BE2C (cell line): ENCODE measurements around the gene SLPI.

ENCODE experiments used
- DNase-seq: peaks from one replicate; pipeline ENCODE4 v3.0.0-alpha.2; 2020
- H3K27me3 ChIP-seq: fragments of 250-450 bp; sonication (Bioruptor Pico); 2 replicates; pipeline ENCODE4 v1.5.1; 2020; ENCODE audit warnings: mild to moderate bottlenecking
- H3K36me3 ChIP-seq: fragments of 250-450 bp; sonication (Bioruptor Pico); 2 replicates; pipeline ENCODE4 v1.5.1; 2020; ENCODE audit warnings: mild to moderate bottlenecking
- H3K4me1 ChIP-seq: fragments of 250-450 bp; sonication (Bioruptor Pico); 2 replicates; pipeline ENCODE4 v1.5.1; 2020
- H3K4me3 ChIP-seq: 2 replicates; pipeline ENCODE4 v1.5.1; 2011; ENCODE audit warnings: low read depth, low read length
- H3K9me3 ChIP-seq: fragments of 250-450 bp; sonication (Bioruptor Pico); 2 replicates; pipeline ENCODE4 v1.5.1; 2020
- TF ChIP-seq, protein P1 (sequence below): IDR thresholded peaks from 2 replicates; pipeline ENCODE4 v1.5.1; 2012; ENCODE audit warnings: mild to moderate bottlenecking, low read depth, low read length

Gene SLPI

DNA sequence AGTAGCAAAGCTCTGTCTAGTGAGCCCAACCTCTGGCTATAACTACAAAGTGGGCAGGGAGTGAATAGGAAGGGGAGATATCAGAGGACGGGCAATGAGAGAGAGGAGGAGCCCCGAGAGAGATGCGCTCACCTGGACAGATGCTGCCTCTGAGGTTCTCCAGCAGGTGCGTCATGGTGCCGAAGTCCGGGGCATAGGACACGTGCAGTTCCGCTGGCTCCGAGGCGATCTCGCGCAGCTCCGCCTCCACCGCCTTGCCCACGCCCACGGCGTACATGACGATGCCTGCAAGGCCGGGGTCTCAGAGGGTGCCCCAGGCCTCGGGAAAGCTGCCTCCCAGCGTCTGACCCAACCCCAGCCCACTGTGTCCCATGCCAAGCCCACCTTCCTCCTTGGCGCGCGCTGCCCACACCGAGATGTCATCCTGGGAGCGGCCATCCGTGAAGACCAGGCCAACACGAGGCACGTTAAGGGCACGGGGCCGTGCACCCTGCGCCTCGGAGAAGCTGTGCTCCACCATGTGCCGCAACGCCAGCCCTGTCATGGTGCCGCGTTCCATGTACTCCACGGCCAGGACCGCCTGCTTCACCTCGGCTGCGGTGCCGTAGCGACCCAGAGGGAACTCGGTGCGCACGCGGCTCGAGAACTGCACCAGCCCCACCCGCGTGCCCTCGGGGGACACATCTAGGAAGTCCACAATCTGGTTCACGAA, 43.6 kb upstream of the SLPI start:
- no peak for DNase-seq
- peaks cover 6% of the 10 kb centered on the region for H3K27me3 ChIP-seq
- H3K4me3 ChIP-seq = no peak overlapping the region
- no peaks in the 10 kb centered on the region for H3K36me3 ChIP-seq
- no peaks in the 10 kb centered on the region for H3K9me3 ChIP-seq
- TF ChIP-seq, protein P1, sequence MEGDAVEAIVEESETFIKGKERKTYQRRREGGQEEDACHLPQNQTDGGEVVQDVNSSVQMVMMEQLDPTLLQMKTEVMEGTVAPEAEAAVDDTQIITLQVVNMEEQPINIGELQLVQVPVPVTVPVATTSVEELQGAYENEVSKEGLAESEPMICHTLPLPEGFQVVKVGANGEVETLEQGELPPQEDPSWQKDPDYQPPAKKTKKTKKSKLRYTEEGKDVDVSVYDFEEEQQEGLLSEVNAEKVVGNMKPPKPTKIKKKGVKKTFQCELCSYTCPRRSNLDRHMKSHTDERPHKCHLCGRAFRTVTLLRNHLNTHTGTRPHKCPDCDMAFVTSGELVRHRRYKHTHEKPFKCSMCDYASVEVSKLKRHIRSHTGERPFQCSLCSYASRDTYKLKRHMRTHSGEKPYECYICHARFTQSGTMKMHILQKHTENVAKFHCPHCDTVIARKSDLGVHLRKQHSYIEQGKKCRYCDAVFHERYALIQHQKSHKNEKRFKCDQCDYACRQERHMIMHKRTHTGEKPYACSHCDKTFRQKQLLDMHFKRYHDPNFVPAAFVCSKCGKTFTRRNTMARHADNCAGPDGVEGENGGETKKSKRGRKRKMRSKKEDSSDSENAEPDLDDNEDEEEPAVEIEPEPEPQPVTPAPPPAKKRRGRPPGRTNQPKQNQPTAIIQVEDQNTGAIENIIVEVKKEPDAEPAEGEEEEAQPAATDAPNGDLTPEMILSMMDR = no peak
- H3K4me1 ChIP-seq = no peaks in the 10 kb centered on the region

DNA sequence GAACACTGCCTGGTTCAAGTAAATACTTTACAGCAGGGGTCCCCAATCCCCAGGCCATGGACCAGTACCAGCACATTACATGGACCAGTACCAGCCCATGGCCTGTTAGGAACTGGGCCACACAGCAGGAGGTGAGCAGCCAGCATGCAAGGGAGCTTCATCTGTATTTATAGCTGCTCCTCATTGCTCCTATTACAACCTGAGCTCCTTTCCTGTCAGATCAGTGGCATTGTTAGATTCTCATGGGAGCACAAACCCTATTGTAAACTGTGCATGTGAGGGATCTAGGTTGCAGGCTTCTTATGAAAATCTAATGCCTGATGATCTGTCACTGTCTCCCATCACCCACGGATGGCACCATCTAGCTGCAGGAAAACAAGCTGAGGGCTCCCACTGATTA, 40.3 kb upstream of the SLPI start:
- Histone ChIP-seq H3K4me1 (no peaks in the 10 kb centered on the region), H3K36me3 (no peaks in the 10 kb centered on the region), H3K9me3 (no peaks in the 10 kb centered on the region), H3K4me3 (no peak overlapping the region), H3K27me3 (peaks cover 11% of the 10 kb centered on the region)
- DNase-seq = no peak
- TF ChIP-seq, protein P1 = no peak

DNA sequence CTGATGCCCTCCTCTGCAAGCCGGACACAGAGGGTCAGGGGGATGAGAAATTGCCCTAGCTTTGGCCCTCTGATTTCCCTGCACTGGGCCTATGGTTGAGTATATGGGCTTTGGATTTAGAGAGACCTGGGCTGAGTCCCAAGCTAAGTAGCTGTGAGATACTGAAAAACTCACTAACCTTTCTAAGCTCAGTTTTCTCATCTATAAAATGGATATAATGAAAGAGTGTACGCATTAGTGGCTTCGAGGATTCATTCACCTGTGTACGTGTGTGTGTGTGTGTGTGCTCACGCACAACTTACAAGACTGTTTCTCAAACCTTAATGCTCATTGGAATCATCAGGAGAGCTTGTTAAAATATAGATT, 39.6 kb upstream of the SLPI start:
- no peaks in the 10 kb centered on the region for H3K4me1 ChIP-seq
- H3K36me3 ChIP-seq = no peaks in the 10 kb centered on the region
- peaks cover 11% of the 10 kb centered on the region for H3K27me3 ChIP-seq
- H3K9me3 ChIP-seq = no peaks in the 10 kb centered on the region
- H3K4me3 ChIP-seq = peak overlapping the region; percentile 63
- TF ChIP-seq, protein P1 = no peak
- no peak for DNase-seq

DNA sequence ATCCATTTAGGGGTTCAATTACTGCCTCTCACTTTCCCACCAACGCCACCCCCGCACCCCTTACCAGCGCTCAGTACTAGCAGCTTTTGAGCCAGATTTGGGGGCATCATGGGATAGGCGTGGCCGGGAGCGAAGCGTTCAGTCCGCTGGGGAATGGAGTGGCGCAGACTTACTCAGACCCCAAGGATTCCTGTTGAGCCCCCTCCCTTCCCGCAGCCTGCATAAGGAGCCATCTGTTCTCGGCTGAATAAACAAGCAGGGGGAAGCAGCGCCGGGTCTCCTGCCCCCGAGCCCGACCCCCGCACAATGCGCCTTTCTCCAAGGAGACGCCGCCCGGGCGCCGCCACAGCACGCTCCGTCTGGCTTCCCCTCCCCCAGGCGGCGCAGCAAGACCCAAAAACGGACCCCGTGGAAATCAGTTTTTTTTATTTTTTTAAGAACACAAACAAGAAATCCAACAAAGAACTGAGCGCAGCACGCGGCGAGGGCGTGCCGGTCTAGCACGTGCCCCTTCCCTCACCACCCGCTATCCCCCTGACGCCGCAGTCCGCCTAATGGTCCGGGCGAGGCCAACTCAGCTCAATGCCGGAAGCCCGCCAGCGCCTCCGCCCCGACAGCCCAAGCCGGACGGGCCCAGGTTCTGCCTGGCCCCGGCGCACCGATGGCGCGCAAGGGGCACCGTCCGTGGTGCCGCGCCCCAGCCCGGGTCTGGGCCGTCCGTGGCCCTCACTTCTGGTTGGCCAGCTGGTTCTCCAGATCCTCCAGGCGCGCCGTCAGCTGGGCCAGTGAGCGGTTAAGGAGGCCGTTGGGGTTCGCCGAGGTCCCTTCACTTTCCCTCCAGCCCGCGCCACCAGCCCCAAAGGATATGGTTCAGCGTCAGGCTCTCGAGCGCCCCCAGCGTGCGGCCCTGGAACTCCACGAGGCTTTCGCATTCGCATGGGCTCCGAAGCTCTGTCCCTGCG, 39.0 kb upstream of the SLPI start:
- Histone ChIP-seq H3K27me3 (peaks cover 11% of the 10 kb centered on the region), H3K4me3 (peak overlapping the region; percentile 63), H3K4me1 (no peaks in the 10 kb centered on the region), H3K9me3 (no peaks in the 10 kb centered on the region), H3K36me3 (no peaks in the 10 kb centered on the region)
- TF ChIP-seq, protein P1 = peak; percentile 91
- peak; percentile 85 for DNase-seq

DNA sequence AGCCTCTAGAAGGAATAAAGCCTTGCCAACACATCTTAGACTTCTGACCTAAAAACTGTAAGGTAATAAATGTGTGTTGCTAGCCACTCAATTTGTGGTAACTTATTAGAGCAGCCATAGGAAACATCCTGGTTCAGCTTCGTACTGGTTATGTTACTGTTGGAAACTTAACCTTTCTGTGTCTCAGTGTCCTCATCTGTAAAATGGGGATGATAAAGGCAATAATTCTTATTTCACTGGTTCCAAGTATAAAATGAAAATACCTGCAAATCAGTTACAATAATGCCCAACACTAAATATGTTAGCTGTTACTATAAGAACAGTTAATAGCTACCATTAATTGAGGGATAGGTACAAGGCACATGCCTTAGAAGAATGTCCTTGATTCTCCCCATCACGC, 38.0 kb upstream of the SLPI start:
- TF ChIP-seq, protein P1 = no peak
- Histone ChIP-seq H3K27me3 (peaks cover 11% of the 10 kb centered on the region), H3K4me3 (no peak overlapping the region), H3K36me3 (no peaks in the 10 kb centered on the region), H3K4me1 (no peaks in the 10 kb centered on the region), H3K9me3 (no peaks in the 10 kb centered on the region)
- DNase-seq = no peak

DNA sequence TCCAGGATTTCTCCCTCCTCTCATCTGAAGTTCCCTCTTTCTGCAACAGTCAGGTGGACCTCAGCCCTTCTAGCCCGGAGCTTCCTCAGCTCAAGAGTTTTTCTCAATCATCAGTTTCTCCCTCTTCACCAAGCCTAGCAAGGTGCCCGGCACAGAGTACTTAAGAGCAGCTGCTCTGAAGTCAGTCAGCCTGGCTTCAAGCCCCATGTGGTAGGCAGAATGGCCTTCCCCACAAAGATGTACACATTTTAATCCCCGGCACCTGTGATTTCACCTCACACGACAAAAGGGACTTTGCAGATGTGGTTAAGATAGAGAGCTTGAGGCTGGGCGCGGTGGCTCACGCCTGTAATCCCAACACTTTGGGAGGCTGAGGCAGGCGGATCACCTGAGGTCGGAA, 37.2 kb upstream of the SLPI start:
- TF ChIP-seq, protein P1 = no peak
- no peak for DNase-seq
- Histone ChIP-seq H3K27me3 (peaks cover 11% of the 10 kb centered on the region), H3K4me1 (no peaks in the 10 kb centered on the region), H3K4me3 (no peak overlapping the region), H3K36me3 (no peaks in the 10 kb centered on the region), H3K9me3 (no peaks in the 10 kb centered on the region)
